Vagina (tissue), 2 donors: Measurements from ENCODE around the gene ABR.

Experiments
- POLR2A ChIP-seq, 2 donors: fragments of 450-650 bp; IDR thresholded peaks; one replicate each; pipeline ENCODE4 v1.6.1; 2017; ENCODE audit warnings: antibody characterized with exemption in 2 of 2, mild to moderate bottlenecking in 2 of 2, moderate library complexity in 2 of 2
- POLR2AphosphoS5 ChIP-seq, 2 donors: sonication (generic); formaldehyde crosslinking; IDR thresholded peaks; one replicate each; pipeline ENCODE4 v1.9.0; 2017; ENCODE audit warnings: antibody characterized with exemption in 2 of 2, mild to moderate bottlenecking in 2 of 2, low read depth in 1 of 2; ENCODE audit not compliant: insufficient read depth in 1 of 2
- TF ChIP-seq, protein P1 (sequence below), 3 experiments: fragments of 450-650 bp in 2 of 3; fragments of 200-600 bp in 1 of 3; sonication (generic) in 1 of 3; IDR thresholded peaks; one replicate each; pipeline ENCODE4 v1.5.1; 2017 to 2019; ENCODE audit warnings: antibody characterized with exemption in 3 of 3, mild to moderate bottlenecking in 2 of 3, moderate library complexity in 2 of 3

DNA sequence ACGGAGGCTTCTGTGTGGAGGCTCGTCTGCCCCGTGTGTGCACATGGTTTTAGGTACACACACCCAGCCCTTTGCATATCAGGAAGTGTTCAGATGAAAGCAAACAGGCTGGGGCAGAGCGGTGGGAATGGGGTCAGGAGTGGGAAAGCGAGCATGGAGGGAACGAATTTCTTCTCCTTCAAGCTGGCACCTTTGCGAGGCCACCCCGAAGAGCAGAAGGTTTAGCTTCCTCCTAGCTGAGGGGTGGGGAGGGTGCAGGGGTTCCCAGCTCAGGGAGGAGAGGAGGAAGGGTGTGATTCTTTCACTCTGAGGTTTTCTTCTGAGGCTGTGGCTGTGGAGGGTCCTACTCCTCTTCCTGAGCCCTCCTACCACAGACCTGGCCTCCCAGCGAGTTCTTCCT lies 83.6 kb downstream of the ABR start:
- TF ChIP-seq, protein P1, sequence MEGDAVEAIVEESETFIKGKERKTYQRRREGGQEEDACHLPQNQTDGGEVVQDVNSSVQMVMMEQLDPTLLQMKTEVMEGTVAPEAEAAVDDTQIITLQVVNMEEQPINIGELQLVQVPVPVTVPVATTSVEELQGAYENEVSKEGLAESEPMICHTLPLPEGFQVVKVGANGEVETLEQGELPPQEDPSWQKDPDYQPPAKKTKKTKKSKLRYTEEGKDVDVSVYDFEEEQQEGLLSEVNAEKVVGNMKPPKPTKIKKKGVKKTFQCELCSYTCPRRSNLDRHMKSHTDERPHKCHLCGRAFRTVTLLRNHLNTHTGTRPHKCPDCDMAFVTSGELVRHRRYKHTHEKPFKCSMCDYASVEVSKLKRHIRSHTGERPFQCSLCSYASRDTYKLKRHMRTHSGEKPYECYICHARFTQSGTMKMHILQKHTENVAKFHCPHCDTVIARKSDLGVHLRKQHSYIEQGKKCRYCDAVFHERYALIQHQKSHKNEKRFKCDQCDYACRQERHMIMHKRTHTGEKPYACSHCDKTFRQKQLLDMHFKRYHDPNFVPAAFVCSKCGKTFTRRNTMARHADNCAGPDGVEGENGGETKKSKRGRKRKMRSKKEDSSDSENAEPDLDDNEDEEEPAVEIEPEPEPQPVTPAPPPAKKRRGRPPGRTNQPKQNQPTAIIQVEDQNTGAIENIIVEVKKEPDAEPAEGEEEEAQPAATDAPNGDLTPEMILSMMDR (IDR thresholded peaks at IDR 0.05), result no peak
- TF ChIP-seq POLR2AphosphoS5 (IDR thresholded peaks at IDR 0.05; ENCODE audit: insufficient read depth in 1 of 2, low read depth in 1 of 2) (no peak), POLR2A (IDR thresholded peaks at IDR 0.05) (no peak)
